Measurements from ENCODE around the gene EEFSEC.

DNA sequence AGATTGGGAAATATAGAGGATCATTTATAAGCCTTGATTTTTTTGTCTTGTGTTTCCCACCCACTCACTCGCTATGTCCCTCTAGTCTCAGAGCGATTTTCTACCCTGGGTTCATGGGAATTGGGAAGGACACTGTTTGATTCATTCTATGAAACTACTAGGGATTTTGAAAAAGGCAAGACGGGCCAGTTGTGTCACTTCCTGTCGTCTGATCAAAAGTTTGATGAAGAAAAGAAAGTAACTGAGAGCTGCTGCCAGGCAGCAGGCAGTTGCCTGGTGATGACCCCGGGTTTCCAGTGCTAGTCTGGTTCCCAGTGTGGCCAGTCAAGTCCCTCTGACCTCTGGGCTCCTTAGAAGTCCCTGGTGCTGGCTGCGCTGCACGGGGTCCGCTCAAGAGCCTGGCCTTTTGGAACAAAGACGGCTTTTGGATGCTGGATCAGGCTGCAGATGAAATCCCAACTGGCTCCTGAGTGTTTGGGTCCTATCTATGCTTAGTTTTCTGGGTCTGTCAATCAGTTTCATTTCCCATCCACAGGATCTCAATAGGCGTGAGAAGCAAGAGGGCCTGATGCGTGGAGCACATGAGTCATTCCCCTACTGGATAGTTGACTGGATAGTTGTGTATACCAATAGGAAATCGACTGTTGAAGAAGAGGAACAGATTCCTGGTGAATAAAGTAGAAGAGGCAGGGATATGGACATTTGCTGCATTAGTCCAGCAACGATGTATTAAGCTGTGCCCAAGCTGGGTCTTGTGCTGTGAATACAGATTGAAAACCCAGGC, 89.7 kb downstream of the EEFSEC start:
- TF ChIP-seq, protein P1, sequence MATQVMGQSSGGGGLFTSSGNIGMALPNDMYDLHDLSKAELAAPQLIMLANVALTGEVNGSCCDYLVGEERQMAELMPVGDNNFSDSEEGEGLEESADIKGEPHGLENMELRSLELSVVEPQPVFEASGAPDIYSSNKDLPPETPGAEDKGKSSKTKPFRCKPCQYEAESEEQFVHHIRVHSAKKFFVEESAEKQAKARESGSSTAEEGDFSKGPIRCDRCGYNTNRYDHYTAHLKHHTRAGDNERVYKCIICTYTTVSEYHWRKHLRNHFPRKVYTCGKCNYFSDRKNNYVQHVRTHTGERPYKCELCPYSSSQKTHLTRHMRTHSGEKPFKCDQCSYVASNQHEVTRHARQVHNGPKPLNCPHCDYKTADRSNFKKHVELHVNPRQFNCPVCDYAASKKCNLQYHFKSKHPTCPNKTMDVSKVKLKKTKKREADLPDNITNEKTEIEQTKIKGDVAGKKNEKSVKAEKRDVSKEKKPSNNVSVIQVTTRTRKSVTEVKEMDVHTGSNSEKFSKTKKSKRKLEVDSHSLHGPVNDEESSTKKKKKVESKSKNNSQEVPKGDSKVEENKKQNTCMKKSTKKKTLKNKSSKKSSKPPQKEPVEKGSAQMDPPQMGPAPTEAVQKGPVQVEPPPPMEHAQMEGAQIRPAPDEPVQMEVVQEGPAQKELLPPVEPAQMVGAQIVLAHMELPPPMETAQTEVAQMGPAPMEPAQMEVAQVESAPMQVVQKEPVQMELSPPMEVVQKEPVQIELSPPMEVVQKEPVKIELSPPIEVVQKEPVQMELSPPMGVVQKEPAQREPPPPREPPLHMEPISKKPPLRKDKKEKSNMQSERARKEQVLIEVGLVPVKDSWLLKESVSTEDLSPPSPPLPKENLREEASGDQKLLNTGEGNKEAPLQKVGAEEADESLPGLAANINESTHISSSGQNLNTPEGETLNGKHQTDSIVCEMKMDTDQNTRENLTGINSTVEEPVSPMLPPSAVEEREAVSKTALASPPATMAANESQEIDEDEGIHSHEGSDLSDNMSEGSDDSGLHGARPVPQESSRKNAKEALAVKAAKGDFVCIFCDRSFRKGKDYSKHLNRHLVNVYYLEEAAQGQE (IDR thresholded peaks at IDR 0.05; ENCODE audit: borderline replicate concordance), result no peak
- TF ChIP-seq EZH2 (IDR thresholded peaks at IDR 0.05; ENCODE audit: borderline replicate concordance, insufficient read depth, low read length, poor library complexity, severe bottlenecking), result no peak
- TF ChIP-seq, protein P2, sequence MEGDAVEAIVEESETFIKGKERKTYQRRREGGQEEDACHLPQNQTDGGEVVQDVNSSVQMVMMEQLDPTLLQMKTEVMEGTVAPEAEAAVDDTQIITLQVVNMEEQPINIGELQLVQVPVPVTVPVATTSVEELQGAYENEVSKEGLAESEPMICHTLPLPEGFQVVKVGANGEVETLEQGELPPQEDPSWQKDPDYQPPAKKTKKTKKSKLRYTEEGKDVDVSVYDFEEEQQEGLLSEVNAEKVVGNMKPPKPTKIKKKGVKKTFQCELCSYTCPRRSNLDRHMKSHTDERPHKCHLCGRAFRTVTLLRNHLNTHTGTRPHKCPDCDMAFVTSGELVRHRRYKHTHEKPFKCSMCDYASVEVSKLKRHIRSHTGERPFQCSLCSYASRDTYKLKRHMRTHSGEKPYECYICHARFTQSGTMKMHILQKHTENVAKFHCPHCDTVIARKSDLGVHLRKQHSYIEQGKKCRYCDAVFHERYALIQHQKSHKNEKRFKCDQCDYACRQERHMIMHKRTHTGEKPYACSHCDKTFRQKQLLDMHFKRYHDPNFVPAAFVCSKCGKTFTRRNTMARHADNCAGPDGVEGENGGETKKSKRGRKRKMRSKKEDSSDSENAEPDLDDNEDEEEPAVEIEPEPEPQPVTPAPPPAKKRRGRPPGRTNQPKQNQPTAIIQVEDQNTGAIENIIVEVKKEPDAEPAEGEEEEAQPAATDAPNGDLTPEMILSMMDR (IDR thresholded peaks at IDR 0.05; ENCODE audit: poor library complexity, severe bottlenecking), result no peak
- TF ChIP-seq TAF1 (IDR thresholded peaks at IDR 0.05; ENCODE audit: low read depth), result no peak
- no peak for TF ChIP-seq EP300 (conservative IDR thresholded peaks at IDR 0.05; ENCODE audit: poor library complexity, severe bottlenecking)
- TF ChIP-seq POLR2AphosphoS5 (IDR thresholded peaks at IDR 0.05), result no peak

Data from neural cell (in vitro differentiated cells).